Right lung (tissue), 5 donors: ENCODE measurements around the gene MED12. TPM values are rescaled to one million over a fixed set of nuclear protein-coding genes. Genes with fewer than 3 reads are reported as not detected.
A peak's percentile ranks its signal among the peaks of the same experiment; 100 is the strongest.
"Not testable (repeated sequence)": the region's sequence is repeated elsewhere in the genome, so short reads cannot be mapped to it uniquely, and the experiment has no call there.

Source experiments
- DNase-seq, 2 donors: peaks; one replicate each; pipeline ENCODE4 v3.0.0-alpha.2; 2013
- polyA plus RNA-seq, 5 donors: library from polyadenylated mRNA; unstranded; fragments of 120-200 nt; gene quantifications; one replicate each; pipeline versions ENCODE4 v1.2.1 to v1.2.3, GENCODE V29; 2013; ENCODE audit warnings: inconsistent platforms in 1 of 5, low replicate concordance in 1 of 5; ENCODE audit not compliant: insufficient read length in 5 of 5, insufficient read depth in 1 of 5

The MED12 gene
- polyA plus RNA-seq, 5 donors, result 49.7 to 65.0 (median 57.6) TPM

- DNase-seq, result no peak
Measured at GRCh38 chrX:71159335-71159734, 40.9 kb downstream of the MED12 start.

GRCh38 chrX:71160475-71160874 is 42.1 kb downstream of the MED12 start:
- DNase-seq, result no peak

GRCh38 chrX:71162981-71163380 is 44.6 kb downstream of the MED12 start:
- DNase-seq, result no peak

- DNase-seq, result no peak
Measured at GRCh38 chrX:71164071-71164470, 45.7 kb downstream of the MED12 start.

- no peak for DNase-seq
Measured at GRCh38 chrX:71166461-71166860, 48.1 kb downstream of the MED12 start.

- no peak for DNase-seq
Measured at GRCh38 chrX:71167031-71167781, 48.8 kb downstream of the MED12 start.

- no peak for DNase-seq
Measured at GRCh38 chrX:71168134-71168533, 49.7 kb downstream of the MED12 start.

- DNase-seq, result no peak
Measured at GRCh38 chrX:71169586-71169985, 51.2 kb downstream of the MED12 start.

- no peak for DNase-seq
Measured at GRCh38 chrX:71170660-71171059, 52.3 kb downstream of the MED12 start.

GRCh38 chrX:71171110-71171801 is 52.9 kb downstream of the MED12 start:
- DNase-seq, result no peak

GRCh38 chrX:71173440-71173839 is 55.0 kb downstream of the MED12 start:
- DNase-seq, result no peak

GRCh38 chrX:71174795-71175194 is 56.4 kb downstream of the MED12 start:
- DNase-seq, result no peak

- DNase-seq, result no peak
Measured at GRCh38 chrX:71175531-71175930, 57.1 kb downstream of the MED12 start.

- DNase-seq, result no peak
Measured at GRCh38 chrX:71177327-71177726, 58.9 kb downstream of the MED12 start.

- peak; percentile 38 to 56 for DNase-seq
Measured at GRCh38 chrX:71178908-71179307, 60.5 kb downstream of the MED12 start.

- not testable (repeated sequence) for DNase-seq
Measured at GRCh38 chrX:71180579-71181265, 62.3 kb downstream of the MED12 start.

GRCh38 chrX:71181558-71181909 is 63.1 kb downstream of the MED12 start:
- no peak for DNase-seq

GRCh38 chrX:71181910-71182799 is 63.8 kb downstream of the MED12 start:
- peak; percentile 86 to 90 for DNase-seq

- DNase-seq, result no peak
Measured at GRCh38 chrX:71182871-71183270, 64.5 kb downstream of the MED12 start.

GRCh38 chrX:71183341-71183740 is 64.9 kb downstream of the MED12 start:
- DNase-seq, result peak; percentile 31 to 52

- DNase-seq, result no peak
Measured at GRCh38 chrX:71184092-71184491, 65.7 kb downstream of the MED12 start.
